Prostate gland (tissue), 2 donors: ENCODE data around the gene PAOX. TPM values are rescaled to one million over a fixed set of nuclear protein-coding genes. Genes with fewer than 3 reads are reported as not detected.

Experiments
- DNase-seq: peaks from one replicate; pipeline ENCODE4 v3.0.0-alpha.2; 2019; ENCODE audit warnings: low spot score
- H3K27ac ChIP-seq, 2 donors: fragments of 200-600 bp; sonication (generic); 2 replicates each; pipeline ENCODE4 v1.5.1; 2017 to 2019
- H3K27me3 ChIP-seq: fragments of 200-600 bp; sonication (generic); replicated peaks from 2 replicates; pipeline ENCODE4 v1.5.1; 2019; ENCODE audit not compliant: insufficient read depth
- H3K36me3 ChIP-seq, 2 donors: fragments of 200-600 bp; sonication (generic); 1 replicate in 1 of 2; 2 replicates in 1 of 2; pipeline versions ENCODE4 v1.5.1 to v1.8.1; 2017 to 2019
- H3K4me1 ChIP-seq: fragments of 200-600 bp; sonication (generic); replicated peaks from 2 replicates; pipeline ENCODE4 v1.5.1; 2019
- H3K4me3 ChIP-seq, 2 donors: fragments of 200-600 bp; sonication (generic); 2 replicates each; pipeline ENCODE4 v1.5.1; 2017 to 2019
- H3K9me3 ChIP-seq: fragments of 200-600 bp; sonication (generic); 2 replicates; pipeline ENCODE4 v1.5.1; 2017
- CTCF ChIP-seq, 4 experiments: fragments of 200-600 bp in 2 of 4; fragments of 450-650 bp in 2 of 4; sonication (generic) in 2 of 4; IDR thresholded peaks; 1 replicate in 3 of 4; 2 replicates in 1 of 4; pipeline ENCODE4 v1.5.1; 2016 to 2019; ENCODE audit warnings: antibody characterized with exemption in 4 of 4, mild to moderate bottlenecking in 2 of 4, moderate library complexity in 2 of 4
- POLR2A ChIP-seq: fragments of 450-650 bp; IDR thresholded peaks from one replicate; pipeline ENCODE4 v1.6.1; 2016; ENCODE audit warnings: antibody characterized with exemption, mild to moderate bottlenecking
- POLR2AphosphoS5 ChIP-seq: sonication (generic); formaldehyde crosslinking; IDR thresholded peaks from one replicate; pipeline ENCODE4 v1.6.1; 2017; ENCODE audit warnings: antibody characterized with exemption
- WGBS: methylation state at CpG from one replicate; pipeline ENCODE4 v1.1.5; 2018; 5-methylcytosine and 5-hydroxymethylcytosine counted together
- intact Hi-C: fragments of 100-400 bp; cut with DNase I; formaldehyde crosslinking; loops from one replicate; pipeline ENCODE4 v1.14.2; 2022
- total RNA-seq, 2 donors: library from RNA; depleted of rRNA; stranded (reverse); fragments of >200 nt; gene quantifications; one replicate each; pipeline ENCODE4 v1.1.0, GENCODE V29; 2016

Gene PAOX
- total RNA-seq, 2 donors from 2014 or later: 17.5 to 20.2 TPM

- no peak for DNase-seq
- H3K27me3 ChIP-seq: no peaks in the 10 kb centered on the region
- peak within 1 kb of the TSS; percentile 35 to 37 for H3K4me3 ChIP-seq
- 3% methylated on average over 29 of the region's 83 CpGs for WGBS
- H3K36me3 ChIP-seq: no peaks in the 10 kb centered on the region
- TF ChIP-seq POLR2AphosphoS5: no peak
- TF ChIP-seq POLR2A: peak; percentile 37
- no peak for TF ChIP-seq CTCF (IDR thresholded peaks at IDR 0.05)
- H3K27ac ChIP-seq: no peak within 1 kb of the TSS
- intact Hi-C loops: no loop called here
- peaks cover 6% of the 10 kb centered on the region for H3K4me1 ChIP-seq
- H3K9me3 ChIP-seq: no peaks in the 10 kb centered on the region
Measured at GRCh38 chr10:133357285-133358161, 21.5 kb upstream of the PAOX start, which contains the start of gene FUOM. TSS of gene FUOM (minus strand) at chr10:133358019. CDS start at chr10:133358007, 12 bp downstream.

GRCh38 chr10:133358162-133358924, 20.7 kb upstream of the PAOX start:
- Histone ChIP-seq H3K4me1 (peaks cover 6% of the 10 kb centered on the region), H3K4me3 (no peak overlapping the region), H3K36me3 (no peaks in the 10 kb centered on the region), H3K27ac (no peak overlapping the region), H3K27me3 (no peaks in the 10 kb centered on the region), H3K9me3 (no peaks in the 10 kb centered on the region)
- DNase-seq: no peak
- TF ChIP-seq POLR2AphosphoS5 (no peak), POLR2A (no peak), CTCF (IDR thresholded peaks at IDR 0.05) (no peak)
- 86% methylated on average over 34 of the region's 41 CpGs for WGBS
- intact Hi-C loops: no loop called here

- TF ChIP-seq POLR2A: no peak
- no peak for TF ChIP-seq CTCF (IDR thresholded peaks at IDR 0.05)
- no peak for TF ChIP-seq POLR2AphosphoS5
- 91% methylated on average over 11 of the region's 11 CpGs for WGBS
- peaks cover 6% of the 10 kb centered on the region for H3K4me1 ChIP-seq
- intact Hi-C loops: no loop called here
- no peak overlapping the region for H3K4me3 ChIP-seq
- DNase-seq: no peak
- H3K27me3 ChIP-seq: no peaks in the 10 kb centered on the region
- no peaks in the 10 kb centered on the region for H3K36me3 ChIP-seq
- H3K9me3 ChIP-seq: no peaks in the 10 kb centered on the region
- H3K27ac ChIP-seq: no peak overlapping the region
Measured at GRCh38 chr10:133358925-133359310, 20.1 kb upstream of the PAOX start.

GRCh38 chr10:133359554-133359971, 19.5 kb upstream of the PAOX start:
- intact Hi-C loops: no loop called here
- H3K9me3 ChIP-seq: no peaks in the 10 kb centered on the region
- peak; percentile 37 for DNase-seq
- H3K4me3 ChIP-seq: no peak overlapping the region
- 34% methylated on average over 6 of the region's 6 CpGs for WGBS
- no peaks in the 10 kb centered on the region for H3K27me3 ChIP-seq
- no peak overlapping the region for H3K27ac ChIP-seq
- H3K4me1 ChIP-seq: peaks cover 6% of the 10 kb centered on the region
- no peak for TF ChIP-seq POLR2A
- no peak for TF ChIP-seq POLR2AphosphoS5
- no peak for TF ChIP-seq CTCF (IDR thresholded peaks at IDR 0.05)
- H3K36me3 ChIP-seq: no peaks in the 10 kb centered on the region
